Measurements from ENCODE around the gene NME7. TPM values are rescaled to one million over a fixed set of nuclear protein-coding genes. Genes with fewer than 3 reads are reported as not detected.
"Not testable (repeated sequence)": the region's sequence is repeated elsewhere in the genome, so short reads cannot be mapped to it uniquely, and the experiment has no call there.

NME7 gene
- polyA plus RNA-seq, 4 donors = 42.6 to 185 (median 125) TPM

DNA sequence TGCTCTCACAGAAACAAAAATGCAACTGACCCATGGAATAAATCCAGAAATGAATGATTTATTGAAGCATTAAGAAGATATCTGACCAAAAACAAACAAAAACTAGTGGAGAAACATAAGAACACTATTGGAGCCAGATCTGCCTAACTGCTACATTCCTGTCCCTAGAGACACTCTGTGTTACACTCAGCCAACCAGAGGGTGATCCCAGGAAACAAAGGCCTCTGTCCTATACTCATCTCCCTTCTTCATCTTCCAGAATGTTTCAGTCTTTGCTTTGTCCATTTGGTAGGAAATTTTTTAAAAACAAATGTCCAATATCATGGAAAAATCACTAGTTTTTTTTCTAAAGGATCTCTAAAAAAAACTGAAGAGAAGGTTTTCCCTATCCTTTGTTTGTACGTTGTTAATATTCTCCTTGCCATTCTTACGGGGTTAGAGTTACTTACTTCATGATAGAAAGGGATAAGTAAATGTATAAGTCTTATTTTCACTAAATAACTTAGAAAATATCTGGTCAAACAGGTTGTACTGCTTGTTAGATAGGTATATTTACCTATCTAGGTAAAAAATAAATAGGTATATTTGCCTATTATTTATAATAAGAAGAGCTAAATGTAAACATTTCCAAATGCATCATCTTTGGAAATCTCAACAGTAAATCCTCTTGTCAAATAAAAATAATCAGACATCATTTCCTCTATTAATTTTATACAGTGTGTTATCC, 59.1 kb downstream of the NME7 start:
- DNase-seq (ENCODE audit: low read depth in 4 of 4, low spot score in 3 of 4) = no peak

DNA sequence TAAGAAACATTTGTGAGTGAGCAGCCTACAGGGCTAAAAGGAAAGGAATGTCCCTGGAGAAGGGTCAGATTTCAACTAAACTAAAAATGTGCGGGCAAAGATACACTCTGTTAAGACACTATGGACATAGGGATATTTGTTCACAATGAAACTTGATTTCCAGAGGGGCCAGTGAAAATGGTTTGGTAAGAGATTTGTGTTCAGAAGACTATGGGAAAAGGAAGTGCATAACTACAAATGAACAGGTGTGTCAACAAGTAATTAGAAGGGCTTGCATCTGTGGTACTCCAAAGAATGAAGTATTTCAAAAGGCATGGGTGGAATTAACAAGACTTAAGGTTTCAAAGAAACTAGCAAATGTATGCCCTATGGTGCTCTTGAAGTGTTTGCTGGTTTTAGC, 60.4 kb downstream of the NME7 start:
- no peak for DNase-seq (ENCODE audit: low read depth in 4 of 4, low spot score in 3 of 4)

DNA sequence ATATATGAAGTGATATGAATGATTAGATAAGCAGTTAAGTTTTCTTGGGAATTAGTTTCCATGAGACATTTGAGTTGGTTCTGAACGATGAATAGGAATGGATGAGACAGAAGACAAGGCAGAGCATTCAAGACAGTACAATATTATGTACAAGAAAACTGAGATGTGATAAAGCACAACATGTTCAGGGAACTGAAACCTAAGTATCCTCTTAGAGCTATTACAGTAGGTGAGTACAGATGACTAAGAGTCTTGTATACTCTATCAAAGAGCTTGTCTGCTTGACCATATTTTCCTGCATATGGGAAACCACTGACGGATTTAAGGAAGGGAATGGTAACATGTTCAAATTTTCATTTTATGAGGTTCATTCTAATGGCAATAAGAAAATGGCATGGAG, 61.6 kb downstream of the NME7 start:
- no peak for DNase-seq (ENCODE audit: low read depth in 4 of 4, low spot score in 3 of 4)

DNA sequence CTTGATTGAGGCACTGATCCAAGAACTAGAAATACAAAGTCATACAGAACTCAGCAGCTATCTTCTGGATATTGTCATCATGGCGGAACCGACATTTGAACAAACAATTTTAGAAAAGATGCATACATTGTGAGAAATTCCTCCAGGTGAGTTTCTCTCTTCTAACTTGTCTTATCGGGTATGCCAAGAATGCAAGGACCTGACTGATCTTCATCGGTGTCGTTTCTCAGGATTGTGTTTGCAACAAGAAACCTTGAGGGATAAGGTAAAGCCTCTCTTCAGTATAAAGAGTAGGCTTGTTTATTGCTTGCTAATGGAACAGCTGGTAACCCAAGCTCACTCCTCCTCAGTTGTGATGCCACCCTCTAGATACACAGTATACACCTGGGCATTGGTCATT, 62.2 kb downstream of the NME7 start:
- no peak for DNase-seq (ENCODE audit: low read depth in 4 of 4, low spot score in 3 of 4)

DNA sequence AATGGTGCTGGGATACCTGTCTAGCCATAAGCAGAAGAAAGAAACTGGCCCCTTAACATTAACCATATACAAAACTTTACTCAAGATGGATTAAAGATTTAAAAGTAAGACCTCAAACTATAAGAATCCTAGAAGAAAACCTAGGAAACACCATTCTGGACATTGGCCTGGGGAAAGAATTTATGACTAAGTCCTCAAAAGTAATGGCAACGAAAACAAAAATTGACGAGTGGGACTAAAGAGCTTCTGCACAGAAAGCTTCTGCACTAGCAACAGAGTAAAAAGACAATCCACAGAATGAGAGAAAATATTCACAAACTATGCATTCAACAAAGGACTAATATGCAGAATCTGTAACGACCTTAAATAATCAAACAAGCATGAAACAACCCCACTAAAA, 66.7 kb downstream of the NME7 start:
- DNase-seq (ENCODE audit: low read depth in 4 of 4, low spot score in 3 of 4) = no peak

DNA sequence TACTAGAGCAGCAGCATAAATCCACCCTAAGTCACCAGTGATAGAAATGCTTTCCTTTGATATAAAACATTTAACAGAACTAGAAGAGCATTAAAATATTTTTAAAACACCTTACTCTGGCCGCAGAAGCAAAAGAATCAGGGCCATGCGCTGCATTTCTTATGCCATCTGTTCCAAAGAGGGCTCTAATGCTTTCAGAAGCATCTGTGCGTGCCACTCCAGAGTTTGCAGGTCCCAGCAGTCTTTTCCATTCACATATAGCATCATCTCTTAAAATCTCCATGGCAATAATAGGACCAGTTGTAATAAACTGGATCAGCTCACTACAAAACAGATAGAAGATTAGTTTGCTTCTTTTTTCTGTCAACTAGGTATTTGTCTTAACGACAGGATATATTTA, 69.2 kb downstream of the NME7 start:
- no peak for DNase-seq (ENCODE audit: low read depth in 4 of 4, low spot score in 3 of 4)

DNA sequence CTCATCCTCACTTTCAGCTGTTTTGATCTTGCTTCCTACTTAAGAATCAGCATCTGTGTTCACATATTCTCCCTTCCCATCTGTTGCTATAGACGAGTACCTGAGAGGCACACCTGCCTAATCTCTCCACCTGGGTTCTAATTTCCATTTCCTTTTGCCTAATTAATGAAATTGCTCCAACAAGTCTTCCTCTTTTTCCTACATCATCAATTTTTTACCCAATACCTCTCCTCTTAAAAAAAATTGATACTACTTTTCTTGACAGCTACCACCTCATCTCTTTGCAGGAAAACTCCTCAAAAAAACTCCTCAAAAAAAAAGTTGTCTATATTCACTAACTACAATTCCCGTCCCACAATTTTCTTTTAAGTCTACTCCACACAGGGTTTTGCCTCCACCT, 71.8 kb downstream of the NME7 start:
- DNase-seq (ENCODE audit: low read depth in 4 of 4, low spot score in 3 of 4) = no peak

DNA sequence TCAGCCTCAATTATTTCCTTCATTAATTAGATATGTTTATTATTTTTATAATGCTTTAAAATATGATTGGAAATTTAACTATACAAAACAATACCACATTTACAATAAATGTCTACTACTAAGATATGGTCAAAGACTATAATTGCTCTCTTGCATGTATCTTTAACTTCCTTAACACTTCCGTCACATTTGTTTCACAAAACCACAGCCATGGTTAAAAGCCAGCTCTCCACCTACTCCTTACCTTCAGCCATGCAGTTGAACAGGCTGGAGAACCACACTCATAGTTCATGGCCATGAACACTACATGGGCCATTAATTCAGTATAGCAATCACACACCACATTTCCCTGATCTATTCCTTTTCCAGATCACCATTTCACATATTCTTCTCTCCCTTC, 72.2 kb downstream of the NME7 start:
- no peak for DNase-seq (ENCODE audit: low read depth in 4 of 4, low spot score in 3 of 4)

DNA sequence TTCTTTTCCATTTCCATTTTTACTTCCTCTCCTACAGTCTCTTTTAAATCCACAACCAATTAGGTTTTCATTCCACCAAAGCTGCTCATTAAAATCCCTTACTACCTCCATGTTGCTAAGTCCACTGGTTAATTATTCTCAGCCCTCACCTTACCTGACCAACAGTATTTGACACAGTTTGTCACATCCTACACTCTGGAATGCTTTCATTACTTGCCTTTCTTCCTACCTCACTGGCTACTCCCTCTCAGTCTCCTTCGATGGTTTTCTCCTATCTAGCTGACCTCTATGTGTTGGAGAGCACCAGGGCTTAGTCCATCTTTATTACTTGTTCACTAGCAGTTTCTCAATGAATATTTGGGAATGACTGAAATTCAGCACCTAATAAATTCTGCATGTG, 78.6 kb downstream of the NME7 start:
- DNase-seq (ENCODE audit: low read depth in 4 of 4, low spot score in 3 of 4) = no peak

DNA sequence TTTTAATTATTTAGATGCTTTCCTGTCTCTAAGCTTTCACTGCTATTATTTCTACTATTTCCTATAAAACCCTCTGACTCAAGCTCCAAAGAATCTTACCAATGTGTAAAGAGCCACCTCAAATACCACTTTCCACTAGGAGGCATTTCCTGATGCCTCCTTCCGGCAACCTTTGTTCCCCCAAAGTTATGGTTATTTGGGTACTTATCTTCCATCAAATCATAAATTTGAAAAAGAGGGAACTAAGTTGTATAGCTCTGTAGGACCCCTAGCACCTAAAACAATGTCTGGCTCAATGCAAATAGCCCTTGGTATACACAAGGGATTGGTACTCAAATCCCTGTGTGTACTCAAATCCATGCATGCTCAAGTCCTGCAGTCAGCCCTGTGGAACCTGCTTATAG, 79.6 kb downstream of the NME7 start:
- no peak for DNase-seq (ENCODE audit: low read depth in 4 of 4, low spot score in 3 of 4)

DNA sequence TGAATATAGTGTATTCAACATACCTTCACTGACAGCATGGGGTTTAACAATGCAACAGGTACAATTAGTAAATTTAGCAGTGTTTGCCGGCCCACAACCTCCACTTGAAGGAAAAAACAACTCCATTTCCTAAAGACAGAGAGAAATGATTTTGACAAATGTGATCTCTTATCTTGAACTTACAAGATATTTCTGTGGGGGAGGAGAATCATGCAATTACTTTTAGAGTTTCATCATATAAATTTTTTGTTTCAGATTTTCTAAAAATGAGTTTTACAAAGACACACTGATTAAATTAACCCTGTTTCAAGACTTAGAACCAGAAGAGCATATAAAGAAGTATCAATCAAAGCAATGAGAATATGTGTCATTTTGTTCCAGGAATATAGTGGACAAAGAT, 80.3 kb downstream of the NME7 start:
- no peak for DNase-seq (ENCODE audit: low read depth in 4 of 4, low spot score in 3 of 4)

DNA sequence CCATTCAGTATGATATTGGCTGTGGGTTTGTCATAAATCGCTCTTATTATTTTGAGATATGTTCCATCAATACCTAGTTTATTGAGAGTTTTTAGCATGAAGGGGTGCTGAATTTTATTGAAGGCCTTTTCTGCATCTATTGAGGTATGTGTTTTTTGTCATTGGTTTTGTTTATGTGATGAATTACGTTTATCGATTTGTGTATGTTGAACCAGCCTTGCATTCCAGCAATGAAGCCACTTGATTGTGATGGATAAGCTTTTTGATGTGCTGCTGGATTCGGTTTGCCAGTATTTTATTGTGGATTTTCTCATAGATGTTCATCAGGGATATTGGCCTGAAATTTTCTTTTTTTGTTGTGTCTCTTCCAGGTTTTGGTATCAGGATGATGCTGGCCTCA, 86.0 kb downstream of the NME7 start:
- not testable (repeated sequence) for DNase-seq (ENCODE audit: low read depth in 4 of 4, low spot score in 3 of 4)

DNA sequence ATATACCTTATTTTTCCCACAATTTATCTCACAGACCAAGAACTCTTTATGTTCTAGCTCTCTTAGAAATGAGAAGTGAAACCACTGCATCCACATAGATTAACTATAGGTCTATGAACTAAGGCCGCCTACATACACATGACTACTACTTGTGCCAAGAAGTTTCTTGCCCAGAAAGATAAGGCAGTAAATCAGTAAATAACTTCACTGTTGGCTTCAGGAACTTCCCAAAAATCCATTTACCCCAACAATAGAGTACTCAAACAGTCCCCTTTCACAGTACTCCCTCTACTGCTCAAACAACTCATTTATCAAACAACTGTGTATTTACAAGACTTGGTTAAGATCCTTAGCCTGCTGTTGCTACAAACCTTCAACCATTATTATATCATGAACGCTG, 96.5 kb downstream of the NME7 start:
- no peak for DNase-seq (ENCODE audit: low read depth in 4 of 4, low spot score in 3 of 4)

DNA sequence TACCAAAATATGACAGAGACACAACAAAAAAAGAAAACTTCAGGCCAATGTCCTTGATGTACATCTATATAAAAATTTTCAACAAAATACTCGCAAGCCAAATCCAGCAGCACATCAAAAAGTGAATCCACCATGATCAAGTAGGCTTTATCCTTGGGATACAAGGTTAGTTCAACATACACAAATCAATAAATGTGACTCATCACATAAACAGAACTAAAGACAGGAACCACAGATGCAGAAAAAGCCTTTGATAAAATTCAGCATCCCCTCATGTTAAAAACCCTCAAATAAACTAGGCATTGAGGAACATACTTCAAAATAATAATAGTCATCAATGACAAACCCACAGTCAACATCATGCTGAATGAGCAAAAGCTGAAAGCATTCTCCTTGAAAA, 101.5 kb downstream of the NME7 start:
- DNase-seq (ENCODE audit: low read depth in 4 of 4, low spot score in 3 of 4) = no peak

DNA sequence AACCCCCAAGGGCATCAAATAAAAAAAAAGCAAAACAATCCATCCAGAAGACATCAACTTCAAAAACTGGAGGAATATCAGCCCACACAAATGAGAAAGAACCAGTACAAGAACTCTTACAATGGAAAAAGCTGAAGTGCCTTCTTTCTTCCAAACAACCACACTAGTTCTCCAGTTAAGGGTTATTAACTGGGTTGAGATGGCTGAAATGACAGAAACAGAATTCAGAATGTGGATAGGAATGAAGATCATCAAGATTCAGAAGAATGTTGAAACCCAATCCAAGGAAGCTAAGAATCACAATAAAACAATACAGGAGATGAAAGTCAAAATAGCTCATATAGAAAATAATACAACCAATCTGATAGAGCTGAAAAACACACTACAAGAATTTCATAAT, 104.5 kb downstream of the NME7 start:
- no peak for DNase-seq (ENCODE audit: low read depth in 4 of 4, low spot score in 3 of 4)

DNA sequence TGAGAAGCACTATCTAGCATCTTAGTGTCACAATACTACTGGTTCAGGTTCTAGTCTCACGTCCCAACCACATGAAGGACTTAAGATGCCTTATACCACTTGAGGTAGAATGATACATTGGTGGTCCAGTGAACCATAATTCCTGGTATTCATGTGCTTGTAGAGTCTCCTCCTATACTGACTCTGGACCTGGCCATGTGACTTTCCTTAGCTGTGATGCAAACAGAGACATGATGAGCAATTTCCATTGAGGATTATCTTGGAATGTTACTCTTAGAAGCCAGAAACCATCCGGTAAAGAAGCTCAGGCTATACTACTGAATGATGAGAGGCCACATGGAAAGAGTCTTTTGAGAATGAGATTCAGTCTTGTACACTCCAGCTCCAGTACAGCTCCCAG, 105.7 kb downstream of the NME7 start:
- DNase-seq (ENCODE audit: low read depth in 4 of 4, low spot score in 3 of 4) = no peak

DNA sequence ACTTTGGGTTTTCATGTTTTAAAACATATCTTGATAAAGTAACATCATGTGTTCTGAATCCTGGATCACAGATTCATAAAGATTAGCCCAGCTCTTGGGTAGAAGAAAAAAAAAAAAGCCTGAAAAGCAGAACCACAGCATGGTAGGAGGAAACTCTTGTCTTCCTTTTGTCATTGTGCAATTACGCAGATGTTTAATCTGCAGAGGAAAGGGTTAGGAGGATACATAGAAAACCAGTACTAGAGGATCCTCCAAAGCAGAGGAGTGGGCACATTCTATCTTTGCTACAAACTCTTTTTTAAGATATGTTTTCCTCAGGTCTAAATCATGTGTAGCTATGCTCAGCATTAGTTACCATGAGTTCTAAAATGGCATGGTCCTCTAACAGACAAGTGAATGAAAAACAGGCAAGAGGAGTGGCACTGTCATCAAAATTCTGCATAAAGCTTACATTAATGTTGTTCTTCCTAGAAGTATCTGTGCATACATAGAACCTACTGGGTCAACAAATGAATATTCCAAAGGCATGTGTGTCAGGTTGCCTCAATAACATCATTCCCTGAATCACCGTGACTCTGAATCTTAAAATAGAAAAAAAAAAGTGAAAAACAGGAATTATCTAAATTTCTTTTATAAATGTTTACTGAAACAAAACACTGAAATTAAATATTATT, 107.0 kb downstream of the NME7 start:
- DNase-seq (ENCODE audit: low read depth in 4 of 4, low spot score in 3 of 4) = no peak

DNA sequence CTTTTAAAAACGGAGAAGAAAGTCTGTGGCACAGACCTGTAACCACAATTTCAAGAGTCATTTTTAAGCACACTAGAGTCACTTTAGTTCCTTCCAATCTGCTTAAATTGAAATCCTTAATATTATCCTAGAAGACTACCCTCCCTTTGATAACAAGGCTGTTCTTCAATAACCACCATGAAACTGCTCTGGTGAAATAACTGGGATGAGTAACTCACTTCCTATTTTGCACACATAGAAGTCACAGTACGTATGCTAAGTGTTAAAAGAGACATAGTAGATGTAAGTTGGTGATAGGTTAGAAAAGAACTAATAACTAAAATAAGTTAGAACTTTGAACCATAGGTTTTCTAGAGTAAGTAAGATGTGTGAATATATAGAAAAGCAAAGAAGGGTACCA, 107.8 kb downstream of the NME7 start:
- DNase-seq (ENCODE audit: low read depth in 4 of 4, low spot score in 3 of 4) = no peak

DNA sequence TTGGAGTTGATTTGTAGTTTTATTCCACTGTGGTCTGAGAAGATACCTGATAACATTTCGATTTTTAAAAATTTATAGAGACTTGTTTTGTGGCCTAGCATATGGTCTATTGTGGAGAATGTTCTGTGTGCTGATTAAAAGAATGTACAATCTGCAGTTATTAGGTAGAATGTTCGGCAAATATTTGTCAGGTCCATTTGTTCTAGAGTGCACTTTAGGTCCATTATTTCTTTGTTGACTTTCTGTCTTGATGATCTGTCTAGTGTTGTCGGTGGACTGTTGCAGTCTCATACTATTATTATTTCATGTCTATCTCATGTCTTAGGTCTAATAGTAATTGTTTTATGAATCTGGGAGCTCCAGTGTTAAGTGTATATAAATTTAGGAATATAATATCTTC, 116.8 kb downstream of the NME7 start:
- no peak for DNase-seq (ENCODE audit: low read depth in 4 of 4, low spot score in 3 of 4)

DNA sequence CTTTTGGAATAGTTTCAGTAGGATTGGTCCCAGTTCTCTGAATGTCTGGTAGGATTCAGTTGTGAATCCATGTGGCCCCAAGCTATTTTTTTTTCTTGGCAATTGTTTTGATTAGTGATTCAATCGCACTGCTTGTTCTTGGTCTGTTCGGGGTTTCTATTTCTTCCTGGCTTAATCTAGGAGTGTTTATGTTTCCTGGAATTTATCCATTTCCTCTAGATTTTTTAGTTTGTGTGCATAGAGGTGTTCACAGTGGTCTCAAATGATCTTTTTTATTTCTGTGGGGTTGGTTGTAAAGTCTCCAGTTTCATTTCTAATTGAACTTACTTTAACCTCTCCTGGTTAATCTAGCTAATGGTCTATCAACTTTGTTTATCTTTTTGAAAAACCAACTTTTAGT, 117.6 kb downstream of the NME7 start:
- DNase-seq (ENCODE audit: low read depth in 4 of 4, low spot score in 3 of 4) = no peak

DNA sequence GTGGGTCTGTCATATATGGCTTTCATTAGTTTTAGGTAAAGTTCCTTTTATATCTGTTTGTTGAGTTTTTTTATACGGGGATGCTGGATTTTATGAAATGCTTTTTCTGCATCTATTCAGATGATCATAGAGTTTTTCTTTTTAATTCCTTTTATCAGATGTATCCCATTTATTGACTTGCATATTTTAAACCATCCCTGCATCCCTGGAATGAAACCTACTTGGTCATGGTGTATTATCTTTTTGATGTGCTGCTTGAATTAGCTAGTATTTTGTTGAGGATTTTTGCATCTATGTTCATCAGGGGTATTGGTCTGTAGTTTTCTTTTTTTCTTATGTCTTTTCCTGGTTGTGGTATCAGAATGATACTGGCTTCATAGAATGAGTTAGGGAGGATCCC, 118.0 kb downstream of the NME7 start:
- DNase-seq (ENCODE audit: low read depth in 4 of 4, low spot score in 3 of 4) = no peak

DNA sequence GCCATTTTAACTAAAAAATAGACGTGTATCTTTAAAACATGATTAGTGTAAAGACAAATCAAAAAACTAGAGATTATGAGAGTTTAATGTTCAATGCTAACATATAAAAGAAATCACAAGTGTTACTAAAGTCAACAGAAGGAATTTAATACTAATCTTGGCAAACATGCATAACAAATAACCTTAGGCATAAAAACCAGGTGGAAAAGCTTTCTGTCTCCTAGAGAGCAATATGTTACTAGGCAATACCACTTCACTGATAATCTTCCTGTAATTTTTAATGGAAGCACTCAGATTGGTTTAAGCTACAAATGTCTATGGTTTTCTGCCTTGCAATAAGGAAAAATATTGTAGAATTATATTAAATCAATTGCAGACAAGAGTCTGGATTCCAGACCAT, 121.9 kb downstream of the NME7 start:
- DNase-seq (ENCODE audit: low read depth in 4 of 4, low spot score in 3 of 4) = no peak

Measured in left renal pelvis (tissue), 4 donors.